Epithelial cell of esophagus (primary cell): ENCODE measurements around the gene SERINC4.
"Not testable (repeated sequence)": the region's sequence is repeated elsewhere in the genome, so short reads cannot be mapped to it uniquely, and the experiment has no call there.

Experiments
- DNase-seq: peaks from one replicate; pipeline ENCODE4 v3.0.0; 2010; ENCODE audit warnings: low read depth
- H3K4me3 ChIP-seq: 2 replicates; pipeline ENCODE4 v1.5.1; 2011; ENCODE audit warnings: mild to moderate bottlenecking, low read length, control low read depth
- CTCF ChIP-seq: IDR thresholded peaks from 2 replicates; pipeline ENCODE4 v1.5.1; 2011; ENCODE audit warnings: low read depth, mild to moderate bottlenecking, low read length, control low read depth, inconsistent platforms; ENCODE audit not compliant: insufficient read depth; ENCODE audit errors: missing control alignments

Gene SERINC4

GRCh38 chr15:43799945-43800285, at the start of gene SERINC4:
TSS of gene SERINC4 (minus strand) at chr15:43800220. CDS start at chr15:43799986, 234 bp downstream.
- H3K4me3 ChIP-seq = peak within 1 kb of the TSS; percentile 99
- DNase-seq = no peak
- TF ChIP-seq CTCF = no peak

GRCh38 chr15:43845421-43845820, 45.4 kb upstream of the SERINC4 start:
- no peak for TF ChIP-seq CTCF
- no peak for DNase-seq
- no peak overlapping the region for H3K4me3 ChIP-seq

- H3K4me3 ChIP-seq, DNase-seq: not testable (repeated sequence)
These were observed 32.5 kb upstream of the SERINC4 start for GRCh38 chr15:43832485-43832884.

GRCh38 chr15:43831519-43832052, 31.6 kb upstream of the SERINC4 start:
- DNase-seq, H3K4me3 ChIP-seq: not testable (repeated sequence)

- not testable (repeated sequence) for DNase-seq, H3K4me3 ChIP-seq
These were observed 30.8 kb upstream of the SERINC4 start for GRCh38 chr15:43830691-43831275.

GRCh38 chr15:43829951-43830540, 30.0 kb upstream of the SERINC4 start:
- DNase-seq, H3K4me3 ChIP-seq: not testable (repeated sequence)

- TF ChIP-seq CTCF = no peak
- no peak for DNase-seq
- H3K4me3 ChIP-seq = no peak overlapping the region
These were observed 28.1 kb upstream of the SERINC4 start for GRCh38 chr15:43828061-43828657.

- peak within 1 kb of the TSS; percentile 57 for H3K4me3 ChIP-seq
- DNase-seq = peak; percentile 86
- TF ChIP-seq CTCF = no peak
These were observed 26.7 kb upstream of the SERINC4 start, which contains the start of gene WDR76 for GRCh38 chr15:43826508-43827341. TSS of gene WDR76 (plus strand) at chr15:43827002. CDS start at chr15:43827033, 31 bp downstream.
